HG02571 (cell line): ENCODE data around the gene HHIPL1.

Experiments
- ATAC-seq: cut with Tn5 transposase; IDR thresholded peaks from one replicate; pipeline ENCODE4 v1.9.1; 2021; ENCODE audit warnings: mild to moderate bottlenecking, moderate library complexity; ENCODE audit not compliant: unreplicated experiment

HHIPL1 gene

GRCh38 chr14:99609245-99610170 is 35.4 kb upstream of the HHIPL1 start:
- ATAC-seq: no peak

GRCh38 chr14:99611646-99612045 is 33.3 kb upstream of the HHIPL1 start:
- ATAC-seq: no peak

GRCh38 chr14:99612071-99612737 is 32.7 kb upstream of the HHIPL1 start:
- no peak for ATAC-seq

GRCh38 chr14:99612738-99613330 is 32.1 kb upstream of the HHIPL1 start:
- ATAC-seq: no peak

GRCh38 chr14:99615497-99616157 is 29.3 kb upstream of the HHIPL1 start:
- ATAC-seq: no peak

GRCh38 chr14:99616832-99617800 is 27.8 kb upstream of the HHIPL1 start:
- ATAC-seq: no peak

GRCh38 chr14:99619835-99620834 is 24.8 kb upstream of the HHIPL1 start:
- ATAC-seq: no peak

- ATAC-seq: no peak
Measured at GRCh38 chr14:99621948-99622347, 23.0 kb upstream of the HHIPL1 start.

GRCh38 chr14:99624024-99624423 is 20.9 kb upstream of the HHIPL1 start:
- ATAC-seq: no peak

- no peak for ATAC-seq
Measured at GRCh38 chr14:99624971-99625370, 20.0 kb upstream of the HHIPL1 start.

GRCh38 chr14:99625476-99625875 is 19.5 kb upstream of the HHIPL1 start:
- ATAC-seq: no peak

GRCh38 chr14:99626041-99626648 is 18.8 kb upstream of the HHIPL1 start:
- no peak for ATAC-seq

GRCh38 chr14:99627100-99627499 is 17.8 kb upstream of the HHIPL1 start:
- ATAC-seq: no peak

- no peak for ATAC-seq
Measured at GRCh38 chr14:99627510-99628381, 17.2 kb upstream of the HHIPL1 start.

- no peak for ATAC-seq
Measured at GRCh38 chr14:99628887-99629618, 15.9 kb upstream of the HHIPL1 start.

- no peak for ATAC-seq
Measured at GRCh38 chr14:99630202-99630601, 14.7 kb upstream of the HHIPL1 start.
